ENCODE results near the gene GRIP2.
"Not testable (repeated sequence)": the region's sequence is repeated elsewhere in the genome, so short reads cannot be mapped to it uniquely, and the experiment has no call there.

Gene GRIP2

DNA sequence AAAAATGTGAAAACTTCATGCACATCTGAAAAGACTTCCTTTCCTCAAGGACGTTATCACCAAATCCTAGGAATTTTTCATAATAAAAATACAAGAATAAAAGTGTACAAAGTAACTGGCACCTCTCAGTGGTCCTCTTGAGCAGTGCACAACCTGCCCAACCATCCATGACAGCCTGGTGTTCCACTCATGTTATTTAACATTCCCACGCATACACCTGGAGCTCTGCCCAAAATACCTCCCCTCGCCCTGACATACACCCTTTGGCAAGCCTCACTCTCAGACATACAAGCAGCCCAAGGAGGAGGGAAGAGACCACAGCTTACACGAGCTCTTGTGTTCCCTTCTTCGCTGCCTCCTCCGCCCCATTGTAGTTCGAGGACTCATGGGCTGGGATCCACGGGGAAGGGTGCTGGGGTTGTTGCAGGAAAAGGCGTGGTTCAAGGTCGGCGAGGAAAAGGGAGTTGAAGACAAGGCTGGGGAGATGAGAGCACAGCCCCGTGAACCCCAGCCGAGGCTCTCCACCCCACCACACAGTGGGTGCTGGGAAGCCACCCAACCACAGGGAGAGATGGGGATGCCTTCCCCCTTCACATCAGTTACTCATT is 23.3 kb downstream of the GRIP2 start:
- no peak for DNase-seq (ENCODE audit: low spot score)
- TF ChIP-seq, protein P1, sequence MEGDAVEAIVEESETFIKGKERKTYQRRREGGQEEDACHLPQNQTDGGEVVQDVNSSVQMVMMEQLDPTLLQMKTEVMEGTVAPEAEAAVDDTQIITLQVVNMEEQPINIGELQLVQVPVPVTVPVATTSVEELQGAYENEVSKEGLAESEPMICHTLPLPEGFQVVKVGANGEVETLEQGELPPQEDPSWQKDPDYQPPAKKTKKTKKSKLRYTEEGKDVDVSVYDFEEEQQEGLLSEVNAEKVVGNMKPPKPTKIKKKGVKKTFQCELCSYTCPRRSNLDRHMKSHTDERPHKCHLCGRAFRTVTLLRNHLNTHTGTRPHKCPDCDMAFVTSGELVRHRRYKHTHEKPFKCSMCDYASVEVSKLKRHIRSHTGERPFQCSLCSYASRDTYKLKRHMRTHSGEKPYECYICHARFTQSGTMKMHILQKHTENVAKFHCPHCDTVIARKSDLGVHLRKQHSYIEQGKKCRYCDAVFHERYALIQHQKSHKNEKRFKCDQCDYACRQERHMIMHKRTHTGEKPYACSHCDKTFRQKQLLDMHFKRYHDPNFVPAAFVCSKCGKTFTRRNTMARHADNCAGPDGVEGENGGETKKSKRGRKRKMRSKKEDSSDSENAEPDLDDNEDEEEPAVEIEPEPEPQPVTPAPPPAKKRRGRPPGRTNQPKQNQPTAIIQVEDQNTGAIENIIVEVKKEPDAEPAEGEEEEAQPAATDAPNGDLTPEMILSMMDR (IDR thresholded peaks at IDR 0.05; ENCODE audit: extremely low read depth, missing control alignments), result no peak

DNA sequence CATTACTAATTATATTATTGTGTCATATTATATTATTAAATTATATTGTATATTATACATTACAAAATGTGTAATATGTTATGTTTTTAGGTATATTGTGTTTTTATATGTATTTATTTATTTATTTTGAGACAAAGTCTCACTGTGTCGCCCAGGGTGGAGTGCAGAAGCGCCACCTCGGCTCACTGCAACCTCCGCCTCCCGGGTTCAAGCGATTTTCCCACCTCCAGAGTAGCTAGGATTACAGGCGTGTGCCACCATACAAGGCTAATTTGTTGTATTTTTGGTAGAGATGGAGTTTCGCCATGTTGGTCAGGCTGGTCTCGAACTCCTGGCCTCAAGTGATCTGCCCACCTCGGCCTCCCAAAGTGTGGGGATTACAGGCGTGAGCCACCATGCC is 24.6 kb downstream of the GRIP2 start:
- DNase-seq (ENCODE audit: low spot score), result not testable (repeated sequence)

DNA sequence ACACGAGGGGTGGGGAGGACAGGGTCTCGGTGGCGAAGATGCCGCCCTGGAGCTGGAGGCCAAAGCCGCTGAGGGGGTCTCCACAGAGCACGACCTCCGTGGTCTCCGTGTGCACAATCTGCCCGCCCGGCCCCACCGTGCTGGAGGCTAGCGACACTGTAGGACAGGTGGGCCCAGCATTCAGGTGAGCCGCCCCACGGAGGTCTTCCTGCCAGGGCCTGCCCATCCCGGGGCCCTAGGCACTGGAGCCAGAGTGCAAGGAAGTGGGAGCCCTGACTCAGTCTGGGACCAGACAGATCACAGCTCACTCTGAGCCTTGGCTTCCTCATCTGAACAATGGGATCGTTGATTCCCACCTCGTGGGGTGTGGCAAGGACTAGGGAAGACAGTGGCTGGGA is 25.8 kb downstream of the GRIP2 start:
- TF ChIP-seq, protein P1 (IDR thresholded peaks at IDR 0.05; ENCODE audit: extremely low read depth, missing control alignments), result no peak
- DNase-seq (ENCODE audit: low spot score), result no peak

DNA sequence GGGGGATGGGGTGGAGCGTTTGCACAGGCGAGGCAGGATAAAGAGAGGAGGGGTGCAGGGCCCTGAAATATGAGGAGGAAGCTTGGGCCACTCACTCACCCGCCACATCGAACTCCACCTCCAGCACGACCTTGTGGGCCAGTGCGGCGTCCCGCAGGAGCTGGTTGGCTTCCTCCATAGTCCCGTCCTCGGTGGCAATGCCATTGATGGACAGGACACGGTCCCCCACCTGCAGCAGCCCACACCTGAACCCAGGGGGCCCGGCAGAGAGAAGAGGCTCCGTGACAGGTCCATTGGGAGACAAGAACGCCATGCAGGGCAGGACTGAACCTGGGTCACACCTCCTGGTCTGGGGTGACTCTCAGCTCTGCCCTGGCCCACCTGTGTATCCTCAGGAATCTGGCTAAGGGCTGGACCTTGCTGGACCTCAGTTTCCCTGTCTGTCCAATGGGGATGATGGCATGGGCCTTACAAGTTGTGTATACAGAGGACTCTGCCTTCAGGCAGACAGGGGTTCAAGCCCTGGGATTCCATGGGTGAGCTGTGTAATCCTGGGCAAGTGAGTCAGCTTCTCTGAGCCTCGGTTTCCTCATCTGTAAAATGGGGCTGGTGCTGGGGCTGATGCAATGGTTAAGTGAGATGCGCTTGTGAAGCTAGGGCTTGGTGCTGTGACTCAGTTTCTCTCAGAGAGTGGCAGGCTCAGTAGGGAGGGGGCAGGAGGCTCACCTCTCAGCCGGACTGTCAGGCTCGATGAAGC is 26.4 kb downstream of the GRIP2 start:
- no peak for DNase-seq (ENCODE audit: low spot score)

GRCh38 chr3:14512942-14513327 is 27.2 kb downstream of the GRIP2 start:
- TF ChIP-seq, protein P1 (IDR thresholded peaks at IDR 0.05; ENCODE audit: extremely low read depth, missing control alignments), result no peak
- no peak for DNase-seq (ENCODE audit: low spot score)

More for the DNA sequence above, 26.4 kb downstream of the GRIP2 start:
- TF ChIP-seq, protein P1 (IDR thresholded peaks at IDR 0.05; ENCODE audit: extremely low read depth, missing control alignments), result no peak

DNA sequence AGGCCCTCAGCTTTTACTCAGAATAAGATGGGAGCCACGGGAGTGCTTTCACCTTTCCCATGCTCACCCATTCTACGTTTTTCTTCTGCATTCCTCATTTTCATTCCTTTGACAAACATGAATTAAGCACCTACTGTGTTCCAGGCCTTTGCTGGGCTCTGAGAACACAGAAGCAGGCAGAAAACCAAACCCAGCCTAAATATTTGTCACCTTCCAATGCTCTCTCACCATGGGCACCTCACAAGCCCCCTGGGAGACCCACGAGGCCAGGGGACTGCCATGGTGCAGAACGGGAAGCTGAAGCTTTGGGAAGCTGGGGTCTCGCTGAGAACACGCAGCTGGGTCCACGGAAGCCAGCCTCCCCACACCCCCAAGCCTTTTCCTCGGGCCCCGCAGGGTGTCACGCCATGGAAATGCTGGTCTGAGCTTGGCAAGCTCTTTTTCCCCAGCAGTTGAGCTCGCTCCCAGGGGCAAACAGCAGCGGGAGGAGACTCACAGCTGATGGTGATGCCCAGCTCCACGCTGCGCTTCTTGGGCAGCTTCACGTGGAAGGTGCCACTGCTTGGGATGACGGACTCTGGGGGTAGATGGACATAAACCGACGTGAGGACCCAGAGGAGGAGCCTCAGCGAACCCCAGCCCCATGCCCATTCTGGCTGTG is 27.7 kb downstream of the GRIP2 start:
- no peak for DNase-seq (ENCODE audit: low spot score)

DNA sequence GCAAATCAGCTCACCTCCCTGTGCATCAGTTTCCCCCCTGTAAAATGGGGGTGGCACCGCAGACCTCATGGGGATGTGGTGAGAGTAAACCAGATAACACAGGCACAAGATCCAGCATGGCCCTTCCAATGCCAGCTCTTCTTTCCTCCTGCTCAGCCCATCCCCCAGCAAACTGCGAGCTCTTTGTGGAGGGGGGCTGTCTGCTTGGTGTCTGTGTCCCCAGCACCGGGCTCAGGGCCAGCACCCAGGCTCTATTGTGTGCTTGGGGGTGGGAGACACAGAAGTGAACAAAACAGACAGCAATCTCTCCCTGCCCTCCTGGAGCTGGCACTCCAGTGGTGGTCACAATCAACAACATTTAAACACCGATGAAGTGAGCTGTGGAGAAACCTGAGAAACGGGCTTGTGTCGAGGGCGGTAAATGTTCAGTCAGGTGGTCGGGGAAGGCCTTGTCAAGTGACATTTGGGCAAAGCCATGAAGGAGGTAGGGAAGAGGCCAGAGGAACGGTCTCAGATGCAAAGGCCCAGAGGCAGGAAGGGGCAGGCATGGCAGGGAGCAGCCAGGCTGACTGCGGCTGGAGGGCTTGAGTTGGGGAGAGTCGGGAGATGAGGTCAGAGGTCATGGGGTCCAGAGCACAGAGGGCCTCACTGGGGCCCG is 28.4 kb downstream of the GRIP2 start:
- TF ChIP-seq, protein P1 (IDR thresholded peaks at IDR 0.05; ENCODE audit: extremely low read depth, missing control alignments), result no peak
- DNase-seq (ENCODE audit: low spot score), result no peak

More for the DNA sequence above, 27.7 kb downstream of the GRIP2 start:
- TF ChIP-seq, protein P1 (IDR thresholded peaks at IDR 0.05; ENCODE audit: extremely low read depth, missing control alignments), result no peak
